Measurements from ENCODE around the gene PLA2G4E. TPM values are rescaled to one million over a fixed set of nuclear protein-coding genes. Genes with fewer than 3 reads are reported as not detected.

The PLA2G4E gene
- total and polyA plus RNA-seq, 9 of the 15 experiments (the other 6 are each of a cell fraction or from before 2014, with no cell fraction given): 0.03 TPM; not detected in 8

- intact Hi-C loops (cut with micrococcal nuclease) (loop anchor here (10.0 kb wide), 1 partner anchor 487 kb away; no protein-coding TSS in a partner anchor), in situ Hi-C loops (cut with MboI) (no loop called here)
- H3K27me3 ChIP-seq (ENCODE audit: control insufficient read depth in 2 of 2, insufficient read depth in 2 of 2, low read length in 2 of 2): peaks cover 36 to 73% of the 10 kb centered on the region in 2 experiments; a peak in 4 of 5 replicates
- H3K9me3 ChIP-seq (replicated peaks; ENCODE audit: control insufficient read depth, insufficient read depth, low read depth, low read length): no peaks in the 10 kb centered on the region
- H3K9ac ChIP-seq (ENCODE audit: insufficient read depth in 1 of 2, low read depth in 2 of 2, low read length in 2 of 2): no peak overlapping the region
- no peaks in the 10 kb centered on the region for H3K9me1 ChIP-seq (ENCODE audit: control insufficient read depth, insufficient read depth, low read length)
- no peak overlapping the region for H3K27ac ChIP-seq (ENCODE audit: extremely low read depth, low read depth, low read length)
- peaks cover 2% of the 10 kb centered on the region; the same call in 1 of the 2 replicates for H4K20me1 ChIP-seq (replicated peaks; ENCODE audit: control insufficient read depth, insufficient read depth, low read length)
- H3K79me2 ChIP-seq (ENCODE audit: control insufficient read depth, insufficient read depth, low read length): no peaks in the 10 kb centered on the region
- no peak overlapping the region for H2AFZ ChIP-seq (ENCODE audit: low read depth, low read length)
- ATAC-seq (no peak), DNase-seq (ENCODE audit: extremely low read depth in 1 of 4, low spot score in 3 of 4) (no peak), FAIRE-seq (no peak)
- H3K4me3 ChIP-seq: no peak overlapping the region
- no peaks in the 10 kb centered on the region for H3K36me3 ChIP-seq (ENCODE audit: control insufficient read depth, insufficient read depth, low read length)
- H3K4me1 ChIP-seq (replicated peaks in 1 of 2; ENCODE audit: control insufficient read depth in 2 of 2, insufficient read depth in 2 of 2, low read length in 2 of 2): peaks cover 0 to 5% of the 10 kb centered on the region in 2 experiments; a peak in 2 of 5 replicates
- ChIA-PET POLR2A (interaction anchor here (0.7 kb wide), 1 partner anchor 16 kb away, joined by 4 read pairs; the partner anchor contains the start of gene EHD4), CTCF (ENCODE audit: low intra/inter-chr PET ratio) (no interaction called here)
- no peak overlapping the region for H3K4me2 ChIP-seq (ENCODE audit: insufficient read depth, low read length)
- WGBS (ENCODE audit: insufficient coverage, low coverage, missing lambda C conversion rate): 4% methylated on average over 15 of the region's 17 CpGs
- BruUV-seq (replicated peaks): no TSS peak
- TF ChIP-seq DACH1 (IDR thresholded peaks at IDR 0.05; ENCODE audit: partially characterized antibody) (no peak), FIP1L1 (IDR thresholded peaks at IDR 0.05; ENCODE audit: low read depth, low read length, poor library complexity, severe bottlenecking) (no peak), ESRRA (IDR thresholded peaks at IDR 0.05; ENCODE audit: borderline replicate concordance, low read depth) (no peak), RBM25 (IDR thresholded peaks at IDR 0.05; ENCODE audit: low read depth, low read length, severe bottlenecking) (no peak), COPS2 (conservative IDR thresholded peaks at IDR 0.05) (no peak), NEUROD1 (IDR thresholded peaks at IDR 0.05; ENCODE audit: borderline replicate concordance, low read depth, low read length, partially characterized antibody) (no peak), KLF13 (tag; IDR thresholded peaks at IDR 0.05; ENCODE audit: borderline replicate concordance, low read depth) (no peak), MTA1 (IDR thresholded peaks at IDR 0.05; ENCODE audit: borderline replicate concordance) (no peak), SRSF9 (IDR thresholded peaks at IDR 0.05; ENCODE audit: borderline replicate concordance, low read depth, low read length) (no peak), ZBTB34 (CRISPR knock-in tag; IDR thresholded peaks at IDR 0.05) (no peak), ZNF395 (CRISPR knock-in tag; IDR thresholded peaks at IDR 0.05) (no peak), FOXO4 (CRISPR knock-in tag; IDR thresholded peaks at IDR 0.05) (no peak), WHSC1 (IDR thresholded peaks at IDR 0.05; ENCODE audit: low read length) (no peak), TGIF2 (CRISPR knock-in tag; IDR thresholded peaks at IDR 0.05) (no peak), MTA3 (IDR thresholded peaks at IDR 0.05; ENCODE audit: borderline replicate concordance) (no peak), ZNF239 (CRISPR knock-in tag; IDR thresholded peaks at IDR 0.05) (no peak), BRF1 (IDR thresholded peaks at IDR 0.05; ENCODE audit: borderline replicate concordance, extremely low read depth, insufficient read length) (no peak), KHSRP (IDR thresholded peaks at IDR 0.05) (no peak)
Measured at GRCh38 chr15:41987246-41987924, 33.5 kb downstream of the PLA2G4E start.
